ENCODE measurements around the gene PI16.

DNA sequence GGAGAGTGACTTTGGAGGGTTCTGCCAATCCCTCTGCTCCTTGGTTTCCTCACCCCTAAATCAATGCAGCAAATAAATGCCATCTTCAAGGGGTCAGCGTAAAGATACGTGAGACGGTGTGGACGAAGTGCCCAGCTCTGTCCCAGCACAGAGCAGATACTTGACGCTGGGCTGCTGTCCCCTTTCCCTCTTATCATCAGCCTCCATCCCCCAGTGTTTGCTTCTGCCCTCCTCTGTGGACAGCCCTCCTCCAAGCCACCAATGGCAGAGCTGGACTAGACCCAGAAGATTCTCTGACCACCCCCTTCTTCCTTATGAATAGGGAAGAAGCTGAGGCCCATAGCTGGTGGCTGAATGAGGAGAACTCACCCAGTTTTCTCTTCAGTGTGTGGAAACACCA is 17.7 kb upstream of the PI16 start:
- TF ChIP-seq, protein P1, sequence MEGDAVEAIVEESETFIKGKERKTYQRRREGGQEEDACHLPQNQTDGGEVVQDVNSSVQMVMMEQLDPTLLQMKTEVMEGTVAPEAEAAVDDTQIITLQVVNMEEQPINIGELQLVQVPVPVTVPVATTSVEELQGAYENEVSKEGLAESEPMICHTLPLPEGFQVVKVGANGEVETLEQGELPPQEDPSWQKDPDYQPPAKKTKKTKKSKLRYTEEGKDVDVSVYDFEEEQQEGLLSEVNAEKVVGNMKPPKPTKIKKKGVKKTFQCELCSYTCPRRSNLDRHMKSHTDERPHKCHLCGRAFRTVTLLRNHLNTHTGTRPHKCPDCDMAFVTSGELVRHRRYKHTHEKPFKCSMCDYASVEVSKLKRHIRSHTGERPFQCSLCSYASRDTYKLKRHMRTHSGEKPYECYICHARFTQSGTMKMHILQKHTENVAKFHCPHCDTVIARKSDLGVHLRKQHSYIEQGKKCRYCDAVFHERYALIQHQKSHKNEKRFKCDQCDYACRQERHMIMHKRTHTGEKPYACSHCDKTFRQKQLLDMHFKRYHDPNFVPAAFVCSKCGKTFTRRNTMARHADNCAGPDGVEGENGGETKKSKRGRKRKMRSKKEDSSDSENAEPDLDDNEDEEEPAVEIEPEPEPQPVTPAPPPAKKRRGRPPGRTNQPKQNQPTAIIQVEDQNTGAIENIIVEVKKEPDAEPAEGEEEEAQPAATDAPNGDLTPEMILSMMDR (conservative IDR thresholded peaks at IDR 0.05; ENCODE audit: low read depth, low read length) = no peak
- TF ChIP-seq EZH2 (IDR thresholded peaks at IDR 0.05; ENCODE audit: low read length, unreplicated experiment) (no peak), EZH2phosphoT487 (IDR thresholded peaks at IDR 0.05; ENCODE audit: borderline replicate concordance, low read length) (no peak)

All from PC-3 (cell line).